Measurements from ENCODE around the gene P2RX3. TPM values are rescaled to one million over a fixed set of nuclear protein-coding genes. Genes with fewer than 3 reads are reported as not detected.

P2RX3 gene
- total RNA-seq, 1 donor from 2014 or later, result 0.48 TPM

Other genes starting within 250 kb of the P2RX3 start
- gene LRRC55, start 156.4 kb upstream of the P2RX3 start, total RNA-seq, result 0.13 TPM
- 16.6 TPM for gene APLNR, start 101.1 kb upstream of the P2RX3 start, total RNA-seq
- gene TNKS1BP1, start 13.4 kb upstream of the P2RX3 start, total RNA-seq, result 36.2 TPM
- gene SSRP1, start 2.5 kb upstream of the P2RX3 start, total RNA-seq, result 35.4 TPM
- not detected for gene PRG3, start 42.8 kb downstream of the P2RX3 start, total RNA-seq
- gene PRG2, start 52.3 kb downstream of the P2RX3 start, total RNA-seq, result not detected
- 26.7 TPM for gene SLC43A3, start 88.8 kb downstream of the P2RX3 start, total RNA-seq
- 0.73 TPM for gene RTN4RL2, start 122.2 kb downstream of the P2RX3 start, total RNA-seq
- gene SLC43A1, start 177.3 kb downstream of the P2RX3 start, total RNA-seq, result 2.0 TPM
- gene TIMM10, start 192.4 kb downstream of the P2RX3 start, total RNA-seq, result 71.6 TPM
- gene SMTNL1, start 199.2 kb downstream of the P2RX3 start, total RNA-seq, result not detected
- 15.8 TPM for gene UBE2L6, start 229.3 kb downstream of the P2RX3 start, total RNA-seq